H1 (cell line): ENCODE data around the gene TCF7L2. TPM values are rescaled to one million over a fixed set of nuclear protein-coding genes. Genes with fewer than 3 reads are reported as not detected.

Source experiments
- CTCF ChIA-PET: fragments of 300-600 bp; sonication (Branson Sonifier 250); formaldehyde crosslinking; loops from one replicate; lab custom pipeline; 2021; ENCODE audit not compliant: partially characterized antibody; lab: Charles Lee
- POLR2A ChIA-PET: fragments of 300-600 bp; sonication (Branson Sonifier 250); formaldehyde crosslinking; loops from one replicate; lab custom pipeline; 2021; ENCODE audit warnings: inconsistent platforms; ENCODE audit not compliant: partially characterized antibody; lab: Charles Lee
- DNase-seq, 2 experiments: peaks; one replicate each; pipeline versions ENCODE4 v3.0.0 to v3.0.0-alpha.2; 2010 to 2022; ENCODE audit warnings: low spot score in 2 of 2, low read depth in 1 of 2, mixed read lengths in 1 of 2
- FAIRE-seq: peaks from 2 replicates; lab custom pipeline; 2011; peaks lifted over from hg19 to GRCh38; lab: Jason Lieb, UNC
- H2AFZ ChIP-seq: 2 replicates; pipeline ENCODE4 v1.8.1; 2012; ENCODE audit warnings: low read length, inconsistent platforms
- H2AK5ac ChIP-seq: 2 replicates; pipeline ENCODE4 v1.6.1; 2013; ENCODE audit warnings: low read depth, low read length
- H2BK120ac ChIP-seq: replicated peaks from 2 replicates; pipeline ENCODE3; 2013; ENCODE audit warnings: low read depth, low read length, inconsistent platforms
- H2BK12ac ChIP-seq: 2 replicates; pipeline ENCODE4 v1.6.1; 2013; ENCODE audit warnings: low read depth, low read length
- H2BK15ac ChIP-seq: 2 replicates; pipeline ENCODE4 v1.6.1; 2013; ENCODE audit warnings: low read length
- H2BK20ac ChIP-seq: 2 replicates; pipeline ENCODE4 v1.6.1; 2013; ENCODE audit warnings: low read length
- H2BK5ac ChIP-seq: 2 replicates; pipeline ENCODE4 v1.6.1; 2013; ENCODE audit warnings: low read depth, low read length
- H3K14ac ChIP-seq: 2 replicates; pipeline ENCODE4 v1.6.1; 2013; ENCODE audit warnings: inconsistent platforms; ENCODE audit not compliant: insufficient read length
- H3K18ac ChIP-seq: 2 replicates; pipeline ENCODE4 v1.6.1; 2013; ENCODE audit warnings: low read length; ENCODE audit errors: extremely low read depth
- H3K23ac ChIP-seq: 2 replicates; pipeline ENCODE4 v1.6.1; 2013; ENCODE audit warnings: inconsistent platforms; ENCODE audit not compliant: insufficient read length
- H3K23me2 ChIP-seq: 2 replicates; pipeline ENCODE4 v1.6.1; 2013; ENCODE audit warnings: low read depth, low read length
- H3K27ac ChIP-seq: 2 replicates; pipeline ENCODE4 v1.6.1; 2011; ENCODE audit warnings: low read depth, low read length, inconsistent platforms
- H3K27me3 ChIP-seq, 4 experiments: replicated peaks in 1 of 4; 1 replicate in 1 of 4; 2 replicates in 3 of 4; pipeline versions ENCODE4 v1.6.1 to v1.8.1; 2011 to 2013; ENCODE audit warnings: low read length in 3 of 4, mild to moderate bottlenecking in 3 of 4, inconsistent platforms in 2 of 4, mixed read lengths in 2 of 4, moderate library complexity in 1 of 4; ENCODE audit not compliant: control insufficient read depth in 3 of 4, insufficient read depth in 3 of 4; ENCODE audit errors: extremely low read depth in 1 of 4
- H3K36me3 ChIP-seq, 4 experiments: 2 replicates each; pipeline versions ENCODE4 v1.6.1 to v1.8.1; 2011 to 2013; ENCODE audit warnings: mild to moderate bottlenecking in 4 of 4, low read length in 3 of 4, moderate library complexity in 2 of 4, control low read depth in 1 of 4, inconsistent platforms in 1 of 4; ENCODE audit not compliant: insufficient read depth in 4 of 4, control insufficient read depth in 2 of 4
- H3K4ac ChIP-seq: replicated peaks from 2 replicates; pipeline ENCODE3; 2013; ENCODE audit warnings: low read length, low read depth, mixed read lengths, inconsistent platforms; ENCODE audit not compliant: insufficient read length
- H3K4me1 ChIP-seq, 4 experiments: replicated peaks in 1 of 4; 1 replicate in 1 of 4; 2 replicates in 3 of 4; pipeline versions ENCODE4 v1.6.1 to v1.8.1; 2011 to 2013; ENCODE audit warnings: low read length in 3 of 4, inconsistent platforms in 2 of 4, mixed read lengths in 1 of 4; ENCODE audit not compliant: insufficient read depth in 4 of 4, control insufficient read depth in 3 of 4
- H3K4me2 ChIP-seq, 2 experiments: 2 replicates each; pipeline versions ENCODE4 v1.6.1 to v1.8.1; 2011 to 2013; ENCODE audit warnings: low read depth in 2 of 2, low read length in 2 of 2, control low read depth in 1 of 2, inconsistent platforms in 1 of 2, mild to moderate bottlenecking in 1 of 2; ENCODE audit not compliant: insufficient read depth in 1 of 2
- H3K4me3 ChIP-seq, 4 experiments: fragments of 200-600, 300-600 bp in 1 of 4; sonication (generic), shearing (Covaris generic), sonication (Bioruptor Twin) in 1 of 4; 2 replicates each; pipeline versions ENCODE4 v1.5.1 to v1.8.1; 2011 to 2016; ENCODE audit warnings: low read length in 4 of 4, low read depth in 3 of 4, control low read depth in 2 of 4, inconsistent platforms in 2 of 4, mild to moderate bottlenecking in 2 of 4, mixed read lengths in 1 of 4, moderate library complexity in 1 of 4; ENCODE audit not compliant: insufficient read depth in 2 of 4; ENCODE audit errors: extremely low read depth in 1 of 4
- H3K56ac ChIP-seq: replicated peaks from 2 replicates; pipeline ENCODE3; 2013; ENCODE audit warnings: low read depth, mild to moderate bottlenecking, mixed read lengths, low read length, inconsistent platforms; ENCODE audit not compliant: insufficient read length
- H3K79me1 ChIP-seq: 2 replicates; pipeline ENCODE4 v1.6.1; 2013; ENCODE audit warnings: low read depth, low read length, control low read depth
- H3K79me2 ChIP-seq, 2 experiments: 2 replicates each; pipeline versions ENCODE4 v1.6.1 to v1.8.1; 2012 to 2013; ENCODE audit warnings: low read length in 2 of 2, mild to moderate bottlenecking in 2 of 2, inconsistent platforms in 1 of 2; ENCODE audit not compliant: insufficient read depth in 2 of 2, control insufficient read depth in 1 of 2
- H3K9ac ChIP-seq, 4 experiments: replicated peaks in 1 of 4; 1 replicate in 1 of 4; 2 replicates in 3 of 4; pipeline versions ENCODE4 v1.6.1 to v1.8.1; 2011 to 2013; ENCODE audit warnings: low read depth in 3 of 4, low read length in 3 of 4, control low read depth in 2 of 4, mild to moderate bottlenecking in 2 of 4, moderate library complexity in 2 of 4, inconsistent platforms in 1 of 4; ENCODE audit errors: extremely low read depth in 1 of 4
- H3K9me3 ChIP-seq, 2 experiments: 2 replicates each; pipeline versions ENCODE4 v1.6.1 to v1.8.1; 2012 to 2013; ENCODE audit warnings: mild to moderate bottlenecking in 2 of 2, moderate library complexity in 2 of 2, control low read depth in 1 of 2, inconsistent platforms in 1 of 2, low read depth in 1 of 2, low read length in 1 of 2, mixed read lengths in 1 of 2; ENCODE audit not compliant: insufficient read depth in 2 of 2
- H4K20me1 ChIP-seq, 2 experiments: replicated peaks in 1 of 2; 2 replicates each; pipeline versions ENCODE3 to v1.8.1; 2011 to 2013; ENCODE audit warnings: inconsistent platforms in 2 of 2, low read length in 2 of 2, mild to moderate bottlenecking in 1 of 2; ENCODE audit not compliant: insufficient read depth in 2 of 2, control insufficient read depth in 1 of 2
- H4K5ac ChIP-seq: 2 replicates; pipeline ENCODE4 v1.6.1; 2013; ENCODE audit warnings: low read length, low read depth, mixed read lengths, inconsistent platforms; ENCODE audit not compliant: insufficient read length
- H4K8ac ChIP-seq: 2 replicates; pipeline ENCODE4 v1.8.0; 2013; ENCODE audit warnings: mild to moderate bottlenecking, moderate library complexity, low read length, inconsistent platforms; ENCODE audit not compliant: insufficient read depth; ENCODE audit errors: extremely low read depth
- H4K91ac ChIP-seq: replicated peaks from 2 replicates; pipeline ENCODE3; 2013; ENCODE audit warnings: low read length, mixed read lengths, inconsistent platforms; ENCODE audit not compliant: insufficient read length
- KDM1A ChIP-seq: fragments of 200-600, 300-600 bp; sonication (generic); IDR thresholded peaks from 2 replicates; pipeline ENCODE4 v1.7.1; 2016; ENCODE audit warnings: mild to moderate bottlenecking, low read length, borderline replicate concordance
- WGBS, 2 experiments: shearing (Covaris generic) in 1 of 2; methylation state at CpG; one replicate each; pipeline versions ENCODE4 v1.1.6 to v1.1.7; 2013 to 2015; ENCODE audit warnings: low lambda C conversion rate in 2 of 2, mixed read lengths in 2 of 2, inconsistent platforms in 1 of 2, low coverage in 1 of 2, missing lambda C conversion rate in 1 of 2; ENCODE audit not compliant: insufficient replicate concordance in 2 of 2, insufficient coverage in 1 of 2, insufficient read length in 1 of 2; ENCODE audit errors: extremely low coverage in 1 of 2, missing lambda C conversion rate in 1 of 2; 5-methylcytosine and 5-hydroxymethylcytosine counted together
- polyA plus RNA-seq, 7 experiments: library from polyadenylated mRNA; depleted of rRNA in 3 of 7; stranded (reverse) in 5 of 7; unstranded in 2 of 7; fragments of >200 nt in 5 of 7; fragments of 200-250 nt in 2 of 7; gene quantifications; 1 replicate in 5 of 7; 2 replicates in 1 of 7; 4 replicates in 1 of 7; pipeline versions ENCODE4 v1.2.1 to v1.2.3, GENCODE V29; 2011 to 2013; ENCODE audit warnings: missing spikeins in 2 of 7, mixed read lengths in 2 of 7
- total RNA-seq: library from RNA; stranded (reverse); fragmentation: NEBNext Ultra II Directional; extraction: Animal tissue kit (Norgen Biotek cat#: 25700); gene quantifications from 2 replicates; pipeline ENCODE4 v1.2.1, GENCODE V29; 2021

Gene TCF7L2
- total and polyA plus RNA-seq, 2 of the 8 experiments (the other 6 are each of a cell fraction or from before 2014, with no cell fraction given) = 33.9 to 67.3 TPM

- no peaks in the 10 kb centered on the region for H4K20me1 ChIP-seq
- TF ChIP-seq KDM1A = no peak
- TF ChIP-seq, all 59 proteins: peak for 0
- POLR2A ChIA-PET = interaction anchor here (1.6 kb wide), 1 partner anchor 12 kb away, joined by 3 read pairs; no protein-coding TSS in a partner anchor
- Histone ChIP-seq H2AFZ (no peak overlapping the region), H3K79me2 (no peaks in the 10 kb centered on the region), H3K18ac (no peak overlapping the region), H3K79me1 (no peaks in the 10 kb centered on the region), H3K23me2 (no peaks in the 10 kb centered on the region), H2BK20ac (no peak overlapping the region; the same call in 1 of the 2 replicates), H3K14ac (no peak overlapping the region), H2BK120ac (no peak overlapping the region), H4K91ac (no peak overlapping the region), H3K4me3 (no peak overlapping the region), H3K23ac (no peak overlapping the region), H3K9me3 (no peaks in the 10 kb centered on the region), H3K4me2 (no peak overlapping the region), H2BK12ac (no peak overlapping the region), H2BK5ac (no peak overlapping the region), H3K4ac (no peak overlapping the region), H3K9ac (no peak overlapping the region), H3K4me1 (peaks cover 0 to 3% (median 0%) of the 10 kb centered on the region in 4 experiments; a peak in 1 of 7 replicates), H3K56ac (no peak overlapping the region), H4K8ac (no peak overlapping the region), H4K5ac (no peak overlapping the region), H3K27ac (no peak overlapping the region), H3K27me3 (no peaks in the 10 kb centered on the region), H3K36me3 (no peaks in the 10 kb centered on the region), H2AK5ac (no peak overlapping the region), H2BK15ac (no peak overlapping the region)
- FAIRE-seq (no peak), DNase-seq (no peak)
- CTCF ChIA-PET = no interaction called here
- WGBS, 2 experiments = 82% methylated on average over 2 of the region's 2 CpGs; no CpG with 5 or more reads in 1 of the 2 experiments
Measured at GRCh38 chr10:112934193-112934592, 15.9 kb upstream of the TCF7L2 start.
